HepG2 (cell line): ENCODE measurements around the gene LCAT. TPM values are rescaled to one million over a fixed set of nuclear protein-coding genes. Genes with fewer than 3 reads are reported as not detected.

ENCODE experiments used
- AGO2 ChIP-seq: fragments of 200-400 bp; formaldehyde crosslinking; optimal IDR thresholded peaks from 2 replicates; pipeline ENCODE3; 2017; ENCODE audit warnings: mild to moderate bottlenecking, low read depth, low read length, moderate library complexity
- EP300 ChIP-seq, 3 experiments: sonication (generic) in 1 of 3; formaldehyde crosslinking in 1 of 3; IDR thresholded peaks; 2 replicates each; pipeline versions ENCODE4 v1.5.1 to v1.6.1; 2011 to 2020; ENCODE audit warnings: low read depth in 2 of 3, low read length in 2 of 3, borderline replicate concordance in 1 of 3, improper control_type of control experiment in 1 of 3, mild to moderate bottlenecking in 1 of 3, missing genetic modification reagents in 1 of 3, moderate library complexity in 1 of 3
- GZF1 ChIP-seq: sonication (generic); formaldehyde crosslinking; IDR thresholded peaks from 2 replicates; pipeline ENCODE4 v1.5.1; 2020; ENCODE audit warnings: mild to moderate bottlenecking, missing genetic modification reagents
- KLF16 ChIP-seq, 2 experiments: sonication (generic) in 1 of 2; formaldehyde crosslinking in 1 of 2; IDR thresholded peaks; 2 replicates each; pipeline versions ENCODE4 v1.6.1 to v1.8.0; 2016 to 2023; ENCODE audit warnings: missing genetic modification reagents in 2 of 2, missing compliant biosample characterization in 1 of 2
- NFKB2 ChIP-seq: sonication (generic); formaldehyde crosslinking; IDR thresholded peaks from 2 replicates; pipeline ENCODE4 v1.4.0; 2020; ENCODE audit warnings: missing genetic modification reagents, borderline replicate concordance
- PAWR ChIP-seq: sonication (generic); formaldehyde crosslinking; IDR thresholded peaks from 2 replicates; pipeline ENCODE4 v1.4.0; 2020; ENCODE audit warnings: missing genetic modification reagents, mild to moderate bottlenecking, borderline replicate concordance
- POLR2G ChIP-seq: fragments of 200-400 bp; formaldehyde crosslinking; IDR thresholded peaks from 2 replicates; pipeline ENCODE4 v1.6.1; 2018; ENCODE audit warnings: mild to moderate bottlenecking, low read depth, low read length, moderate library complexity
- RFXAP ChIP-seq: sonication (generic); formaldehyde crosslinking; IDR thresholded peaks from 2 replicates; pipeline ENCODE4 v1.4.0; 2020; ENCODE audit warnings: missing genetic modification reagents, borderline replicate concordance
- RXRA ChIP-seq: sonication (generic); formaldehyde crosslinking; IDR thresholded peaks from 2 replicates; pipeline ENCODE4 v1.5.1; 2020; ENCODE audit warnings: missing genetic modification reagents
- SAP130 ChIP-seq: IDR thresholded peaks from 2 replicates; pipeline ENCODE4 v1.6.1; 2016; ENCODE audit warnings: low read depth
- TCF7L2 ChIP-seq: IDR thresholded peaks from 2 replicates; pipeline ENCODE4 v1.6.1; 2011; ENCODE audit warnings: mild to moderate bottlenecking, low read depth, low read length, moderate library complexity
- TFE3 ChIP-seq: IDR thresholded peaks from 2 replicates; pipeline ENCODE4 v1.6.1; 2016
- ZC3H13 ChIP-seq: sonication (generic); formaldehyde crosslinking; IDR thresholded peaks from 2 replicates; pipeline ENCODE4 v1.8.1; 2023; ENCODE audit warnings: mild to moderate bottlenecking, missing genetic modification reagents, moderate library complexity
- ZNF232 ChIP-seq: sonication (generic); formaldehyde crosslinking; IDR thresholded peaks from 2 replicates; pipeline ENCODE4 v1.4.0; 2020; ENCODE audit warnings: missing genetic modification reagents, borderline replicate concordance
- ZNF350 ChIP-seq: sonication (generic); formaldehyde crosslinking; IDR thresholded peaks from 2 replicates; pipeline ENCODE4 v1.4.0; 2020; ENCODE audit warnings: mild to moderate bottlenecking, low read depth, missing genetic modification reagents, borderline replicate concordance
- ZNF431 ChIP-seq: sonication (generic); formaldehyde crosslinking; IDR thresholded peaks from 2 replicates; pipeline ENCODE4 v1.9.0; 2022; ENCODE audit warnings: missing genetic modification reagents, low read depth, mild to moderate bottlenecking, borderline replicate concordance
- ZNF546 ChIP-seq: sonication (generic); formaldehyde crosslinking; conservative IDR thresholded peaks from 2 replicates; pipeline ENCODE4 v1.8.1; 2023; ENCODE audit warnings: mild to moderate bottlenecking, missing genetic modification reagents
- ZNF652 ChIP-seq: IDR thresholded peaks from 2 replicates; pipeline ENCODE4 v1.6.1; 2016; ENCODE audit warnings: low read depth, borderline replicate concordance
- ZNF777 ChIP-seq: sonication (generic); formaldehyde crosslinking; IDR thresholded peaks from 2 replicates; pipeline ENCODE4 v1.4.0; 2020; ENCODE audit warnings: missing genetic modification reagents
- ZSCAN30 ChIP-seq: sonication (generic); formaldehyde crosslinking; IDR thresholded peaks from 2 replicates; pipeline ENCODE4 v1.5.0; 2020; ENCODE audit warnings: mild to moderate bottlenecking, missing genetic modification reagents
- polyA plus RNA-seq, 8 experiments: library from polyadenylated mRNA; depleted of rRNA in 3 of 8; stranded (reverse) in 7 of 8; unstranded in 1 of 8; fragments of >200 nt; fragmentation: Illumina TruSeq in 4 of 8; extraction: Trizol in 4 of 8; gene quantifications; 2 replicates each; pipeline versions ENCODE4 v1.2.1 to v1.2.3, GENCODE V29; 2011 to 2016; ENCODE audit warnings: low read depth in 4 of 8, missing spikeins in 1 of 8, mixed read lengths in 1 of 8; ENCODE audit not compliant: insufficient read depth in 1 of 8
- total RNA-seq, 5 experiments: library from RNA; depleted of rRNA; stranded (reverse); fragments of >200 nt; fragmentation: Illumina TruSeq; extraction: Trizol; gene quantifications; 2 replicates each; pipeline ENCODE4 v1.2.3, GENCODE V29; 2016; ENCODE audit warnings: low read depth in 1 of 5
- TF ChIP-seq, protein P1 (sequence below): IDR thresholded peaks from 2 replicates; pipeline ENCODE4 v1.6.1; 2012; ENCODE audit warnings: inconsistent platforms
- TF ChIP-seq, protein P2 (sequence below): sonication (generic); formaldehyde crosslinking; IDR thresholded peaks from 2 replicates; pipeline ENCODE4 v1.5.1; 2020; ENCODE audit warnings: mild to moderate bottlenecking, missing genetic modification reagents, borderline replicate concordance

Gene LCAT
- total and polyA plus RNA-seq, 2 of the 13 experiments (the other 11 are each of a cell fraction or from before 2014, with no cell fraction given) = 36.1 to 38.9 TPM

GRCh38 chr16:67943619-67944504 lies at the start of gene LCAT (continued):
- peak; percentile 27; the same call in 1 of the 2 replicates for TF ChIP-seq RXRA (CRISPR knock-in tag)
- no peak; the same call in 1 of the 2 replicates for TF ChIP-seq NFKB2 (CRISPR knock-in tag)
- peak; percentile 82 for TF ChIP-seq ZNF350 (CRISPR knock-in tag)
- no peak for TF ChIP-seq ZSCAN30 (CRISPR knock-in tag)
- TF ChIP-seq POLR2G = peak; percentile 94
- TF ChIP-seq ZC3H13 (CRISPR knock-in tag) = peak; percentile 89
- TF ChIP-seq, protein P1, sequence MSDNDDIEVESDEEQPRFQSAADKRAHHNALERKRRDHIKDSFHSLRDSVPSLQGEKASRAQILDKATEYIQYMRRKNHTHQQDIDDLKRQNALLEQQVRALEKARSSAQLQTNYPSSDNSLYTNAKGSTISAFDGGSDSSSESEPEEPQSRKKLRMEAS = no peak
- peak; percentile 59 for TF ChIP-seq SAP130
- TF ChIP-seq AGO2 = peak; percentile 99
- TF ChIP-seq KLF16 (CRISPR knock-in tag; IDR thresholded peaks at IDR 0.05) = peak in 1 of 2 experiments; percentile 59; a peak in 1 of 4 replicates
- no peak for TF ChIP-seq ZNF777
- TF ChIP-seq EP300 (IDR thresholded peaks at IDR 0.05; ENCODE audit: low read depth in 2 of 2, low read length in 2 of 2) = peak in 1 of 2 experiments; percentile 21; a peak in 2 of 4 replicates
- no peak for TF ChIP-seq EP300 (CRISPR knock-in tag; IDR thresholded peaks at IDR 0.05; ENCODE audit: borderline replicate concordance)
- peak; percentile 34; the same call in 1 of the 2 replicates for TF ChIP-seq TFE3
- peak; percentile 33; the same call in 1 of the 2 replicates for TF ChIP-seq RFXAP (CRISPR knock-in tag)
- TF ChIP-seq ZNF546 (CRISPR knock-in tag) = 0 out of 2 replicates have a peak, but pooled peaks have one; percentile 26
- TF ChIP-seq, protein P2, sequence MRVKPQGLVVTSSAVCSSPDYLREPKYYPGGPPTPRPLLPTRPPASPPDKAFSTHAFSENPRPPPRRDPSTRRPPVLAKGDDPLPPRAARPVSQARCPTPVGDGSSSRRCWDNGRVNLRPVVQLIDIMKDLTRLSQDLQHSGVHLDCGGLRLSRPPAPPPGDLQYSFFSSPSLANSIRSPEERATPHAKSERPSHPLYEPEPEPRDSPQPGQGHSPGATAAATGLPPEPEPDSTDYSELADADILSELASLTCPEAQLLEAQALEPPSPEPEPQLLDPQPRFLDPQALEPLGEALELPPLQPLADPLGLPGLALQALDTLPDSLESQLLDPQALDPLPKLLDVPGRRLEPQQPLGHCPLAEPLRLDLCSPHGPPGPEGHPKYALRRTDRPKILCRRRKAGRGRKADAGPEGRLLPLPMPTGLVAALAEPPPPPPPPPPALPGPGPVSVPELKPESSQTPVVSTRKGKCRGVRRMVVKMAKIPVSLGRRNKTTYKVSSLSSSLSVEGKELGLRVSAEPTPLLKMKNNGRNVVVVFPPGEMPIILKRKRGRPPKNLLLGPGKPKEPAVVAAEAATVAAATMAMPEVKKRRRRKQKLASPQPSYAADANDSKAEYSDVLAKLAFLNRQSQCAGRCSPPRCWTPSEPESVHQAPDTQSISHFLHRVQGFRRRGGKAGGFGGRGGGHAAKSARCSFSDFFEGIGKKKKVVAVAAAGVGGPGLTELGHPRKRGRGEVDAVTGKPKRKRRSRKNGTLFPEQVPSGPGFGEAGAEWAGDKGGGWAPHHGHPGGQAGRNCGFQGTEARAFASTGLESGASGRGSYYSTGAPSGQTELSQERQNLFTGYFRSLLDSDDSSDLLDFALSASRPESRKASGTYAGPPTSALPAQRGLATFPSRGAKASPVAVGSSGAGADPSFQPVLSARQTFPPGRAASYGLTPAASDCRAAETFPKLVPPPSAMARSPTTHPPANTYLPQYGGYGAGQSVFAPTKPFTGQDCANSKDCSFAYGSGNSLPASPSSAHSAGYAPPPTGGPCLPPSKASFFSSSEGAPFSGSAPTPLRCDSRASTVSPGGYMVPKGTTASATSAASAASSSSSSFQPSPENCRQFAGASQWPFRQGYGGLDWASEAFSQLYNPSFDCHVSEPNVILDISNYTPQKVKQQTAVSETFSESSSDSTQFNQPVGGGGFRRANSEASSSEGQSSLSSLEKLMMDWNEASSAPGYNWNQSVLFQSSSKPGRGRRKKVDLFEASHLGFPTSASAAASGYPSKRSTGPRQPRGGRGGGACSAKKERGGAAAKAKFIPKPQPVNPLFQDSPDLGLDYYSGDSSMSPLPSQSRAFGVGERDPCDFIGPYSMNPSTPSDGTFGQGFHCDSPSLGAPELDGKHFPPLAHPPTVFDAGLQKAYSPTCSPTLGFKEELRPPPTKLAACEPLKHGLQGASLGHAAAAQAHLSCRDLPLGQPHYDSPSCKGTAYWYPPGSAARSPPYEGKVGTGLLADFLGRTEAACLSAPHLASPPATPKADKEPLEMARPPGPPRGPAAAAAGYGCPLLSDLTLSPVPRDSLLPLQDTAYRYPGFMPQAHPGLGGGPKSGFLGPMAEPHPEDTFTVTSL = no peak
- TF ChIP-seq TCF7L2 = no peak
- TF ChIP-seq ZNF431 (CRISPR knock-in tag) = no peak
- no peak for TF ChIP-seq GZF1
- TF ChIP-seq PAWR = no peak
- no peak for TF ChIP-seq ZNF232 (CRISPR knock-in tag)
- TF ChIP-seq ZNF652 (CRISPR knock-in tag) = no peak
